ENCODE measurements around the gene MAP2K5. TPM values are rescaled to one million over a fixed set of nuclear protein-coding genes. Genes with fewer than 3 reads are reported as not detected.
A peak's percentile ranks its signal among the peaks of the same experiment; 100 is the strongest.

MAP2K5 gene
- total and polyA plus RNA-seq, 10 of the 15 experiments (the other 5 are each of a cell fraction or from before 2014, with no cell fraction given): 1.3 to 19.4 (median 9.6) TPM

- SMC1A ChIA-PET (ENCODE audit: uncharacterized antibody, unreplicated experiment): interaction anchor here (0.6 to 2.8 kb wide), 16 partner anchors 8 to 330 kb away, joined by 3 to 15 read pairs (median 4); no protein-coding TSS in a partner anchor
- H3K4me3 ChIP-seq: no peak overlapping the region
- H3K9me3 ChIP-seq (replicated peaks; ENCODE audit: control insufficient read depth, insufficient read depth, low read length): no peaks in the 10 kb centered on the region
- DNase-seq (ENCODE audit: low read depth, low spot score): no peak
- no peaks in the 10 kb centered on the region for H4K20me1 ChIP-seq (ENCODE audit: control insufficient read depth, insufficient read depth)
- TF ChIP-seq, protein P1, sequence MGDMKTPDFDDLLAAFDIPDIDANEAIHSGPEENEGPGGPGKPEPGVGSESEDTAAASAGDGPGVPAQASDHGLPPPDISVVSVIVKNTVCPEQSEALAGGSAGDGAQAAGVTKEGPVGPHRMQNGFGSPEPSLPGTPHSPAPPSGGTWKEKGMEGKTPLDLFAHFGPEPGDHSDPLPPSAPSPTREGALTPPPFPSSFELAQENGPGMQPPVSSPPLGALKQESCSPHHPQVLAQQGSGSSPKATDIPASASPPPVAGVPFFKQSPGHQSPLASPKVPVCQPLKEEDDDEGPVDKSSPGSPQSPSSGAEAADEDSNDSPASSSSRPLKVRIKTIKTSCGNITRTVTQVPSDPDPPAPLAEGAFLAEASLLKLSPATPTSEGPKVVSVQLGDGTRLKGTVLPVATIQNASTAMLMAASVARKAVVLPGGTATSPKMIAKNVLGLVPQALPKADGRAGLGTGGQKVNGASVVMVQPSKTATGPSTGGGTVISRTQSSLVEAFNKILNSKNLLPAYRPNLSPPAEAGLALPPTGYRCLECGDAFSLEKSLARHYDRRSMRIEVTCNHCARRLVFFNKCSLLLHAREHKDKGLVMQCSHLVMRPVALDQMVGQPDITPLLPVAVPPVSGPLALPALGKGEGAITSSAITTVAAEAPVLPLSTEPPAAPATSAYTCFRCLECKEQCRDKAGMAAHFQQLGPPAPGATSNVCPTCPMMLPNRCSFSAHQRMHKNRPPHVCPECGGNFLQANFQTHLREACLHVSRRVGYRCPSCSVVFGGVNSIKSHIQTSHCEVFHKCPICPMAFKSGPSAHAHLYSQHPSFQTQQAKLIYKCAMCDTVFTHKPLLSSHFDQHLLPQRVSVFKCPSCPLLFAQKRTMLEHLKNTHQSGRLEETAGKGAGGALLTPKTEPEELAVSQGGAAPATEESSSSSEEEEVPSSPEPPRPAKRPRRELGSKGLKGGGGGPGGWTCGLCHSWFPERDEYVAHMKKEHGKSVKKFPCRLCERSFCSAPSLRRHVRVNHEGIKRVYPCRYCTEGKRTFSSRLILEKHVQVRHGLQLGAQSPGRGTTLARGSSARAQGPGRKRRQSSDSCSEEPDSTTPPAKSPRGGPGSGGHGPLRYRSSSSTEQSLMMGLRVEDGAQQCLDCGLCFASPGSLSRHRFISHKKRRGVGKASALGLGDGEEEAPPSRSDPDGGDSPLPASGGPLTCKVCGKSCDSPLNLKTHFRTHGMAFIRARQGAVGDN (IDR thresholded peaks at IDR 0.05): no peak
- TF ChIP-seq, protein P2, sequence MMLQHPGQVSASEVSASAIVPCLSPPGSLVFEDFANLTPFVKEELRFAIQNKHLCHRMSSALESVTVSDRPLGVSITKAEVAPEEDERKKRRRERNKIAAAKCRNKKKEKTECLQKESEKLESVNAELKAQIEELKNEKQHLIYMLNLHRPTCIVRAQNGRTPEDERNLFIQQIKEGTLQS (IDR thresholded peaks at IDR 0.05; ENCODE audit: borderline replicate concordance, extremely low read depth, low read depth, low read length): no peak
- TF ChIP-seq CHD4 (IDR thresholded peaks at IDR 0.05) (no peak), SREBF2 (IDR thresholded peaks at IDR 0.05; ENCODE audit: low read length) (no peak), PKNOX1 (IDR thresholded peaks at IDR 0.05) (no peak), ZBTB33 (IDR thresholded peaks at IDR 0.05) (no peak), MXI1 (IDR thresholded peaks at IDR 0.05; ENCODE audit: low read depth, low read length) (no peak), WRNIP1 (IDR thresholded peaks at IDR 0.05; ENCODE audit: borderline replicate concordance, low read depth, low read length) (no peak), SMC3 (IDR thresholded peaks at IDR 0.05; ENCODE audit: borderline replicate concordance, low read length) (no peak), ZNF207 (IDR thresholded peaks at IDR 0.05; ENCODE audit: borderline replicate concordance) (no peak)
- TF ChIP-seq, protein P3, sequence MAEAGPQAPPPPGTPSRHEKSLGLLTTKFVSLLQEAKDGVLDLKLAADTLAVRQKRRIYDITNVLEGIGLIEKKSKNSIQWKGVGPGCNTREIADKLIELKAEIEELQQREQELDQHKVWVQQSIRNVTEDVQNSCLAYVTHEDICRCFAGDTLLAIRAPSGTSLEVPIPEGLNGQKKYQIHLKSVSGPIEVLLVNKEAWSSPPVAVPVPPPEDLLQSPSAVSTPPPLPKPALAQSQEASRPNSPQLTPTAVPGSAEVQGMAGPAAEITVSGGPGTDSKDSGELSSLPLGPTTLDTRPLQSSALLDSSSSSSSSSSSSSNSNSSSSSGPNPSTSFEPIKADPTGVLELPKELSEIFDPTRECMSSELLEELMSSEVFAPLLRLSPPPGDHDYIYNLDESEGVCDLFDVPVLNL (IDR thresholded peaks at IDR 0.05; ENCODE audit: low read depth, low read length): no peak
- H3K4me1 ChIP-seq (ENCODE audit: control insufficient read depth, insufficient read depth, low read length): no peaks in the 10 kb centered on the region
- POLR2A ChIA-PET: interaction anchor here (0.5 to 1.4 kb wide), 6 partner anchors 16 to 1784 kb away, joined by 3 to 8 read pairs (median 4); no protein-coding TSS in a partner anchor
- no peak overlapping the region for H3K9ac ChIP-seq (ENCODE audit: control insufficient read depth, insufficient read depth, low read length)
- no peak for FAIRE-seq
- intact Hi-C loops (cut with micrococcal nuclease; ENCODE audit: unreplicated experiment) (loop anchor here (5.0 kb wide), 1 partner anchor 318 kb away; the partner anchor contains the start of gene RNU6-1), in situ Hi-C loops (cut with MboI) (no loop called here)
- RAD21 ChIA-PET (ENCODE audit: unreplicated experiment): interaction anchor here (0.8 to 2.0 kb wide), 6 partner anchors 18 to 238 kb away, joined by 3 to 6 read pairs (median 3); no protein-coding TSS in a partner anchor
- CTCF ChIA-PET: interaction anchor here (0.8 to 2.0 kb wide), 11 partner anchors 9 to 312 kb away, joined by 3 to 7 read pairs (median 3); no protein-coding TSS in a partner anchor
- peaks cover 39% of the 10 kb centered on the region for H3K79me2 ChIP-seq (ENCODE audit: control insufficient read depth, insufficient read depth, low read length)
- no peak for ATAC-seq
- no peak overlapping the region for H2AFZ ChIP-seq (ENCODE audit: control insufficient read depth, low read depth, low read length)
- no peak overlapping the region for H3K27ac ChIP-seq (ENCODE audit: control insufficient read depth, insufficient read depth)
- no peaks in the 10 kb centered on the region for H3K36me3 ChIP-seq (ENCODE audit: control insufficient read depth in 2 of 2, insufficient read depth in 2 of 2, low read length in 1 of 2)
- H3K4me2 ChIP-seq (ENCODE audit: control insufficient read depth, insufficient read depth): peak overlapping the region; percentile 29; the same call in 1 of the 2 replicates
- H3K27me3 ChIP-seq (replicated peaks in 1 of 2; ENCODE audit: control insufficient read depth in 2 of 2, insufficient read depth in 2 of 2, low read length in 1 of 2): no peaks in the 10 kb centered on the region
- no TSS peak for BruUV-seq (replicated peaks)
Observed at GRCh38 chr15:67524235-67524634, 18.3 kb upstream of the MAP2K5 start.

All from GM12878 (cell line).